NOMO-1 treated with DMSO at 0.1 percent for 48 hours (cell line): ENCODE measurements around the gene UNC80.

Source experiments
- DNase-seq: peaks from one replicate; lab custom pipeline; 2025; ENCODE audit not compliant: unreplicated experiment; lab: John Stamatoyannopoulos, UW

UNC80 gene

DNA sequence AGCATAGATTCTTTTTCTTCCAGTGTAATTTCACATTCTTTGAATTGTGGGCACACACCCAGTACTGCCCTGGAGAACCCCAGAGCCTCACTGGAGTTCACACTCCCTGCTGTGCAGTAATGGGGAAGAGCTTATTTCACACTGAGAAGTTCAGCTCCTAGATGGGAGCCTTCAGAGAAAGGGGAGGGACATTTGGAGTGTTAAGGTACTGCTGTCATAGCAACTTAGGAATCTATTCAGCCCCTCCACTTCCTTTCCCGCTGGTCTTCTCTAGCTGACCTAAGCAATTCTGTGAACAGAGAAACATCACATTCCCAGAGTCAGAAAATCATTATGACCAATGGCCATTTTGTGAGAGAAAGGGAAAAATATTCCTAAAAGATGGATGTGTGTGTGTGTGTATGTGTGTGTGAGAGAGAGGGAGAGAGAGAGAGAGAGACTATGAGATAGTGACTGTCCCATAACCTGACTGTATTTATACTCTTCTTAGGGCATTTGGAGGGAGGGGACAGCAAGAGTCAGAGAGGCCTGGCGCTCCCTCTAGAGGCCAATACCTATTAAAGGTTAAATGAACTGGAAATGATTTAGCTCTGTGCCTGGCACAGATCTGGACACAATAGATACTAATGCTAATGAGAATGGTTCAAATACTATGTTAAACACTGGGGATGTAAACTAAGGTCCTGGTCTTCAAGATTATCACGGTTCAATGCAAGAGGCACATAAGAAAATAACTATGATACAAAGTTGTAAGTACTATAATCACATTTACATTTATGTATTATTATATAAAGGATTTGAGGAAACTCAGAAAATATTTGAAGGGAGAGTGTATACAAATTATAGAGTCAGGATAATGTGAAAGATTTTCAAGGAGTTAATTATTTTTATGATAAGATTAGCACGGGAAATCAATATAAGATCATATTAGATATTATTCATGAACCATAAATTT is 189.3 kb downstream of the UNC80 start:
- DNase-seq = peak; percentile 68

GRCh38 chr2:209965723-209966122 is 194.1 kb downstream of the UNC80 start:
- DNase-seq = no peak

DNA sequence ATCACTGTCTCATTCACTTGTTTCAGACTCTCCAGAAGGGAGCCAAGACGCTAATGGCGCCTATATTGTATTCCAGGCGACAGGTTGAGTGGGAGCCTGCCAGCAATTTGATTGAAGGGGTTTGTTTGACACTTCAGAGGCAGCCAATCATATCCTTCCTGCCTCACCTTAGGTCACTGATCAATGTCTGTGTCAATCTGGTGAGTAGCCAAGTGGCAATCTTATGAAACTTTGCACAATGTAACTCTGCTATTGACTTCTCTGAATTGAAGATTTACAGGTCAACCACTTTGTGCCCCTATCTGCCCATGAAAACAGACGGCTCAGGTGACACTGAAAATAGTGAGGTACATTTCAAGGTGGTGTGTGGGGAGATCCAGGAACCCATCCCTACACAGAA is 198.1 kb downstream of the UNC80 start:
- DNase-seq = no peak

DNA sequence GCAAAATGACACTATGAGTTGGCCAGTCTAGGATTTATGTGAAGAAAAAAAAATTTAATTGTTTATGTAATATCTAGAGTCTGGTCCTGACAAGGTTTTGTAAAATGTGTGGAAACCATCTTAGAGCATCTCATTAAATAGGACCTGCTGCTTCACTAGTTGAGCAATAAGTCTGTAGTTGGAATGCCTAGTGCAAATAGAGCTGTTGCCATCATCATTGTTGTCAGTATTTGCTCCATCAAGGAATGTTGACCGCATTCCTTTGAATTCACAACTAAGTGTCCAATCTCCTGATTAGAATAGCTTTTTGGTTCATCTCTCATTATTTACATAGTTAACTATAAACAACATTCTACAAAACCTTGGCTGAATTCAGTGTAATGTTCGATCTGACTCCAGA is 198.6 kb downstream of the UNC80 start:
- DNase-seq = no peak

DNA sequence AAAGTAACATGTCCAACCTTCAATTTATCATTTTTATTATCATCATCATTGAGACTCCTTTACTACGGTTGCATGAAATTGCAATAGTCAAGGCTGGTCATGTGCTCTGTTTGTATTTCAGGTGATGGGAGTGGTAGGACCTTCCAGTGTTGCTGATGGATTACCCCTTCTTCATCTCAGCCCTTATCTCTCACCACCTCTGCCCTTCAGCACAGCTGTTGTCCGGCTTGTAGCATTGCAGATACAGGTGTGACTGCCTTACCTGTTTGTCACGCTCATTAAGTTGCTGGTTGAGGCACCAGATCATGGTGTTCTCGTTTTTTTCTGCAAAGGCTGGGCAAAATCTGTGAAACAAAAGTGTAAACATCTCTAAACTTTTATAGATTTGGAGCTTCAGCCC is 199.1 kb downstream of the UNC80 start:
- DNase-seq = no peak

- DNase-seq = no peak
These were observed 201.7 kb downstream of the UNC80 start for GRCh38 chr2:209973328-209973727.

- DNase-seq = no peak
These were observed 202.9 kb downstream of the UNC80 start for GRCh38 chr2:209974576-209974975.

DNA sequence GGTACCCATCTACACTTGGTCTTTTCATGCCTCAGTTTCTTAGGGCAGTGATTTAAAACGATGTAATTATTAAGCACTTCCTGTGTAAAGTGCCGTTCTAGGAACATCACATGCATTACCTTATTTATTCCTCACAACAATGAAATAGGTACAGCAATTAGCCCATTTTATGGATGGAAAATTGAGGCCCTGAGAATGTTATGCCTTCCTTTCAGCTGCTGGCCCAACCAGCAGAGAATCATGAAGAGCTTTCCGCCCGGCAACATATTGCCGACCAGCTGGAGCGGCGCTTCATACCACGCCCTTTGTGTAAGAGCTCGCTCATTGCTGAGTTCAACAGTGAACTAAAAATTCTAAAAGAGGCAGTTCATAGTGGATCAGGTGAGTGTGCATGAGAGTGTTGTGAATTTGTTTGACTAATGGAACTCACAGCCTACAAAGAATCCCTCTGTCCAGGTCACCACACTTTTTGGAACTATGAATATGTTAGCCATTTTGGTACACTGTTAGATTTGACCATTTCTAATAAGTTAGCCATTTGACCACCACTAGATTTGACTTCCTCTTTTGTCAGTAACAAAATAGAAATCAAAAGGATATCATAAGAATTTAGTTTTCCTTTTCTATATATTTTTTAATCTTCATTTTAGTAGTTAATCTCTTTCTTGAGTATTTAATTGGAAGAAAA is 205.2 kb downstream of the UNC80 start:
- peak; percentile 39 for DNase-seq

DNA sequence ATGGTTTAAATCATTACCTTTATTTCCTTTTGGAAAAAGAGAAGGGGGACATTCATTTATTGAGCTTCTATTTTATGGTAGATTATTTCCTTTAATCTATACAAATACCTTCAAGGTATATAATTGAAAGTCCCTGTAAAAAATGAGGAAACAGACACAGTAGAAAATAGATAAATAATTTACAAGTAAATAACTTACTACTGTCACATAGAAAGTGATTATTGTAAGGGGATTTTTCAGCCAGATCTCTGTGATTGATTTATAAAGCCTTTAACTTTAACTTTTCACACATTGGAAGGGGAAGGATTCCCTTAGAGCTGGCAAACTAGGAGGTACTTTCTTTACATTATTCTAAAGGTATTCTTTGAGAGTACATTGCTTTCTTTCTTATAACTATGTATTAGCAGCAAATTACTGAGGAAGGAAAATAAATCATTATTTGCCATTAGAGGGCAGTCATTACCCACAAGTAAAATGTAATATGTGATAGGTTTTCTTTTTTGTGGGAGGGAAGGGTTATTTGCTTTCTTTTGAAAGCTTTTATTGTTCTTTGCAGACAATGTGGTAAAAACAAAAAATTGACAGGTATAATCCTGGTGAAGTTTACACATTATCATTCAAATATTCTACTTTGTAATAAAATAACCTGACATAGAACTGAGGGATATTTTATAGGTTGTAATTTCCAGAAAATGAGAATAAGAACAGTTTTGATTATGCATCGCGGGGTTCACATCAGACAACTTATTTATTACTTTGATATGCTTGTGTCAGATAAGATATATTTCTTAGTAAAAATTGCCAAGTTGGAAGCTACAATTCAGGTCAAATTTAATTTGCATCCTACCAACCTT is 206.0 kb downstream of the UNC80 start:
- DNase-seq = peak; percentile 64

GRCh38 chr2:209984291-209984690 is 212.7 kb downstream of the UNC80 start:
- DNase-seq = no peak

DNA sequence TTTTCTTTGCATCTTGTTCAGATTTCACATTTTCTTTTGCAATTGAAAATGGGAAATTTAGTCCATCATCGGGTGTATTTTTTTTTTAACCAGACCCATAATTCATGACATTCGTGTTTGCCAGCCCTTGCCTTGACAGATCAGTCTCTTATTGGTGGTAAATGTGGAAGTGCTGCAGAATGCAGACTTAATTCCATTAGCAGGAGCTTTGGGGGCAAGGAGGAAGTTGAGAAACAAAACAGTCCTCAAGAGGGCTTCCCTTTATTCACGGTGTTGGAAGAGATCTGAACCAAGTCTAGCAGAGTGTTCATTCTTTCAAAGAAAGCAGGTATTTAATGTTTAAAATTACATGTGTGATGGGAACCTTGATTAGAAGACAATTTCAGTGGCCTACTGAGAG is 214.2 kb downstream of the UNC80 start:
- DNase-seq = peak; percentile 93

- DNase-seq = peak; percentile 37
These were observed 214.8 kb downstream of the UNC80 start for GRCh38 chr2:209986415-209986814.

GRCh38 chr2:209988010-209988409 is 216.4 kb downstream of the UNC80 start:
- DNase-seq = peak; percentile 19

- no peak for DNase-seq
These were observed 219.2 kb downstream of the UNC80 start for GRCh38 chr2:209990838-209991237.

- DNase-seq = no peak
These were observed 222.3 kb downstream of the UNC80 start for GRCh38 chr2:209993968-209994367.

GRCh38 chr2:209998596-209998995 is 227.0 kb downstream of the UNC80 start:
- no peak for DNase-seq

DNA sequence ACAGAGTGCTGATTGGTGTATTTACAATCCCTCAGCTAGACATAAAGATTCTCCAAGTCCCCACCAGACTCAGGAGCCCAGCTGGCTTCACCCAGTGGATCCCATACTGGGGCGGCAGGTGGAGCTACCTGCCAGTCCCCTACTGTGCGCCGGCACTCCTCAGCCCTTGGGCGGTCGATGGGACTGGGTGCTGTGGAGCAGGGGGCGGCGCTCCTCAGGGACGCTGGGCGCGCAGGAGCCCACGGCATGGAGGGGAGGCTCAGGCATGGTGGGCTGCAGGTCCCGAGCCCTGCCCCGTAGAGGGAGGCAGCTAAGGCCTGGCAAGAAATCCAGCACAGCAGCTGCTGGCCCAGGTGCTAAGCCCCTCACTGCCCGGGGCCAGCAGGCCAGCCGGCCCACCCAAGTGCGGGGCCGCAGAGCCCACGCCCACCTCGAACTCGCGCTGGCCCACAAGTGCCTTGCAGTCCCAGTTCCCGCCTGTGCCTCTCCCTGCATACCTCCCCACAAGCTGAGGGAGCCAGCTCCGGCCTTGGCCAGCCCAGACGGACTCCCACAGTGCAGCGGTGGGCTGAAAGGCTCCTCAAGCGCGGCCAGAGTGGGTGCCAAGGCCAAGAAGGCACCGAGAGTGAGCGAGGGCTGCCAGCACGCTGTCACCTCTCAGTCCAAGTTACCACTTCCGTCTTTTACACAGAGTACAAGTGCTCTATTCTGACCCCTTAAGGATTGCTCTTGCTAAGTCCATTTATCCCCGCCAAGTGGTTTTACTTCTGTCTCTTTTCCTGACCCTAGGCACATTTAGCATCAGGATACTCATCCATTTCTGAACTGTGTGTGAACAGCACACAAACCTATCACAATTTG is 229.1 kb downstream of the UNC80 start:
- peak; percentile 84 for DNase-seq

GRCh38 chr2:210002158-210003157 is 230.8 kb downstream of the UNC80 start, which contains the start of gene RPE:
RPE (plus strand) TSS chr2:210002638; CDS start chr2:210002662, 24 bp downstream.
- peak; percentile 95 for DNase-seq

DNA sequence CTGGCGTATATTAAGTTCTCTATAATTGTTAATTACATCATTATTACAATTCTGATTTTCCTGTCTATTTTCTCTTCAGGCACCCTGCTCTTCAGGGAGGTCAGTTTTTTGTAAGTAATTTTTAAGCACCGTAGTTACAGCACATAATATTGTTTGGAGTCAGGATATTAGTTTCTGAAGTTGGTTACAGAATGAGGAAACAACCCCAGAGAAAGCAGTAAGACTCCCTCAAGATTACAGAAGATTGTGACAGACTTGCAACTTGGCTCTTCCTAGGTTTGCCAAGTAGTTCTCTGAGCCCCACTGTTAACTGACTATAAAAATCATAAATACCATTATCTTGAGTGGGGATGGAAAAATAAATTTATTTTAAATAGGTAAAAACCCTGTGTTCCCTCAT is 231.7 kb downstream of the UNC80 start:
- peak; percentile 77 for DNase-seq
